GM19099 (cell line): ENCODE measurements around the gene FUNDC2.

Source experiments
- POLR2A ChIP-seq: IDR thresholded peaks from 3 replicates; pipeline ENCODE4 v1.6.1; 2011; ENCODE audit warnings: low read depth; ENCODE audit not compliant: insufficient read length; ENCODE audit errors: extremely low read depth

FUNDC2 gene

GRCh38 chrX:155105919-155106318 lies 79.3 kb downstream of the FUNDC2 start:
- no peak for TF ChIP-seq POLR2A

- no peak for TF ChIP-seq POLR2A
These were observed 81.8 kb downstream of the FUNDC2 start for GRCh38 chrX:155108427-155108826.
